H1 (cell line): ENCODE results near the gene GSTO2.
A peak's percentile ranks its signal among the peaks of the same experiment; 100 is the strongest.

Experiments
- CTCF ChIP-seq, 3 experiments: IDR thresholded peaks; 1 replicate in 2 of 3; 2 replicates in 1 of 3; pipeline versions ENCODE4 v1.5.1 to v1.6.1; 2011; ENCODE audit warnings: low read length in 3 of 3, mild to moderate bottlenecking in 3 of 3, inconsistent platforms in 2 of 3, low read depth in 1 of 3, moderate library complexity in 1 of 3; ENCODE audit not compliant: insufficient read depth in 1 of 3; ENCODE audit errors: control extremely low read depth in 1 of 3
- EZH2 ChIP-seq: fragments of 200-600 bp; sonication (generic); IDR thresholded peaks from 2 replicates; pipeline ENCODE4 v1.7.1; 2012; ENCODE audit warnings: low read depth, mild to moderate bottlenecking, moderate library complexity, low read length, inconsistent platforms; ENCODE audit not compliant: severe bottlenecking
- HDAC6 ChIP-seq: IDR thresholded peaks from one replicate; pipeline ENCODE4 v1.7.1; 2012; ENCODE audit warnings: low read depth, mild to moderate bottlenecking, inconsistent platforms, low read length, moderate library complexity
- JUN ChIP-seq: IDR thresholded peaks from 2 replicates; pipeline ENCODE4 v1.6.1; 2011; ENCODE audit warnings: low read depth, mild to moderate bottlenecking, improper control_type of control experiment, low read length
- JUND ChIP-seq: IDR thresholded peaks from 2 replicates; pipeline ENCODE4 v1.6.1; 2011; ENCODE audit warnings: mild to moderate bottlenecking, improper control_type of control experiment, low read length
- POLR2A ChIP-seq, 2 experiments: IDR thresholded peaks; 1 replicate in 1 of 2; 2 replicates in 1 of 2; pipeline ENCODE4 v1.6.1; 2011; ENCODE audit warnings: low read depth in 2 of 2, low read length in 2 of 2, mild to moderate bottlenecking in 2 of 2; ENCODE audit errors: control extremely low read depth in 1 of 2
- POLR2AphosphoS5 ChIP-seq: IDR thresholded peaks from 2 replicates; pipeline ENCODE4 v1.6.1; 2011; ENCODE audit warnings: low read depth, low read length
- RNF2 ChIP-seq: fragments of 200-900, 300-1000 bp; sonication (generic); IDR thresholded peaks from 2 replicates; pipeline ENCODE4 v1.7.1; 2016; ENCODE audit warnings: borderline replicate concordance, low read depth, mild to moderate bottlenecking, antibody characterized with exemption, low read length; ENCODE audit not compliant: poor library complexity, severe bottlenecking; ENCODE audit errors: missing control alignments
- SAP30 ChIP-seq: fragments of 300-600 bp; sonication (generic); IDR thresholded peaks from 2 replicates; pipeline ENCODE4 v1.7.1; 2012; ENCODE audit warnings: low read length, moderate library complexity, mild to moderate bottlenecking, inconsistent platforms; ENCODE audit not compliant: insufficient read depth, insufficient replicate concordance
- TBP ChIP-seq: IDR thresholded peaks from 2 replicates; pipeline ENCODE4 v1.6.1; 2011; ENCODE audit warnings: low read depth, low read length, improper control_type of control experiment
- TCF12 ChIP-seq: IDR thresholded peaks from 2 replicates; pipeline ENCODE4 v1.6.1; 2011; ENCODE audit warnings: low read depth, mild to moderate bottlenecking, low read length
- USF2 ChIP-seq: IDR thresholded peaks from 2 replicates; pipeline ENCODE4 v1.6.1; 2011; ENCODE audit warnings: low read length, improper control_type of control experiment

- no peak for TF ChIP-seq HDAC6
- TF ChIP-seq EZH2 = no peak
- TF ChIP-seq CTCF (IDR thresholded peaks at IDR 0.05; ENCODE audit: control extremely low read depth in 1 of 3, insufficient read depth in 1 of 3, low read depth in 1 of 3, low read length in 3 of 3) = peak; percentile 99 to 100 (median 99)
- no peak for TF ChIP-seq SAP30
- peak; percentile 22; the same call in 1 of the 2 replicates for TF ChIP-seq POLR2AphosphoS5
- no peak for TF ChIP-seq USF2
- no peak for TF ChIP-seq RNF2
- TF ChIP-seq TBP = no peak
- no peak for TF ChIP-seq POLR2A (IDR thresholded peaks at IDR 0.05; ENCODE audit: control extremely low read depth in 1 of 2, low read depth in 2 of 2, low read length in 2 of 2)
- TF ChIP-seq JUN = no peak
- TF ChIP-seq TCF12 = no peak
- 0 out of 2 replicates have a peak, but pooled peaks have one; percentile 51 for TF ChIP-seq JUND
These were observed 22.5 kb downstream of the GSTO2 start for GRCh38 chr10:104291439-104291951.
